ENCODE data around the gene LDAH.
"Not testable (repeated sequence)": the region's sequence is repeated elsewhere in the genome, so short reads cannot be mapped to it uniquely, and the experiment has no call there.

GRCh38 chr2:20711641-20712040, 111.3 kb downstream of the LDAH start:
- TF ChIP-seq CTCF (IDR thresholded peaks at IDR 0.05); ZFX (IDR thresholded peaks at IDR 0.05; ENCODE audit: borderline replicate concordance): not testable (repeated sequence)
